T-helper 22 cell (primary cell): ENCODE results near the gene ACAD9.
"Not testable (repeated sequence)": the region's sequence is repeated elsewhere in the genome, so short reads cannot be mapped to it uniquely, and the experiment has no call there.

Experiments
- DNase-seq: peaks from one replicate; pipeline ENCODE4 v3.0.0-alpha.2; 2020; ENCODE audit warnings: low read depth

Gene ACAD9

DNA sequence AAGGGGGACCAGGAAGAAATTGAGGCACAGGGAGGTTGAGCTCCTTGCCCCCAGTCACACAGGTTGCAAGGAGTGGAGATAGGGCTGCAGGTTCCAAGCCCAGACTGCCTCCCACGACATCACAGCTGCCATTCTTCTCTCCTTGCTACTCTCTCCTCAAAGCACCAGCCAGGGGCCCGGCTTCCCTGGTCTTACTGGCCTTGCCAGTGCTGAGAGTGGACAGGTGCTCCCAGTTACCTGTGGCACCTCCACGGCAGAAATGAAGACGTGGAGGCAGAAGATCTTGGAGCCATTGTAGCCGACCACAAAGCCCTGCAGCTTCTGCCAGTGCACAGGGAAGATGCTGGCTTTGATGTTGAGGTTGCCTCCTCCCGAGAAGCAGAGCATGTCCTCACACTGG lies 17.9 kb upstream of the ACAD9 start:
- no peak for DNase-seq

DNA sequence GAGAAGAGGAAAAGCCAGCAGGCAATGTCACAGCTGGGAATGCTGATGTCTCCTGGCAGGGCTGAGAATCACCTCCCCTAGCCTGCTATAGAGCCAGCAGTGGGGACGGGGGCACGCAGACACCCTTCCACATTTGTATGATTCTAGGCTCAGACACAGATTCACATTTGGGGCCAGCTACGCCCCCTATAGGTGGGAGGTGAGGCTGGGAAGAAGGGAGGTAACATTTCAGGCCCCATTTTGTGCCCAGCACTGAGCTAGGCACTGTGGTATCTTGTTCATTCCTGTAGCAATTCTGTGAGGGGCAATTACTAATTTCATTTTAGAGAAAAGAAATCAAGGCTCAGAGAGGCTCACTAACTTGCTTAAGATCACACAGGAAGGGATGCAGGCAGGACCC lies 15.9 kb upstream of the ACAD9 start:
- no peak for DNase-seq

DNA sequence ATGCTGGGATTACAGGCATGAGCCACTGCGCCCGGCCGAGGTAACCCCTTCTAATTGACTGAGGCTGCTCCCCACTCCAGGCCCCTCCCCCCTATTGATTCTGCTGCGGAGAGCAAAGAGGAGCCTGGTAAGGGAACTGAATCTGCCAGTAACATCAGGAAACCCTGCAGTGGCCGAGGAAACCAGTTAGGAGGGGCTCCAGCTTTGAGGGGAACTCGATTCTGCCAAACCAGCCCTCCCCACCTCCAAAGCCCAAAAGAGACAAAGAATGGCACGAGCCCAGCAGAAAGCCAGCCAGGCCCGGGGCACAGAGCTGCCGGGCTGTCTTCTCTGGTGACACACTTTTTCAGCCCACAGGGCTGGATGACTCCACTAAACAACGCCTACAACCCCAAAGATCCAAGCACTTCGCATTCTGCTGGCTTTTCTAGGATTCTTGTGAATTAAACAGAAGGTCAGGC lies 15.0 kb upstream of the ACAD9 start:
- no peak for DNase-seq

DNA sequence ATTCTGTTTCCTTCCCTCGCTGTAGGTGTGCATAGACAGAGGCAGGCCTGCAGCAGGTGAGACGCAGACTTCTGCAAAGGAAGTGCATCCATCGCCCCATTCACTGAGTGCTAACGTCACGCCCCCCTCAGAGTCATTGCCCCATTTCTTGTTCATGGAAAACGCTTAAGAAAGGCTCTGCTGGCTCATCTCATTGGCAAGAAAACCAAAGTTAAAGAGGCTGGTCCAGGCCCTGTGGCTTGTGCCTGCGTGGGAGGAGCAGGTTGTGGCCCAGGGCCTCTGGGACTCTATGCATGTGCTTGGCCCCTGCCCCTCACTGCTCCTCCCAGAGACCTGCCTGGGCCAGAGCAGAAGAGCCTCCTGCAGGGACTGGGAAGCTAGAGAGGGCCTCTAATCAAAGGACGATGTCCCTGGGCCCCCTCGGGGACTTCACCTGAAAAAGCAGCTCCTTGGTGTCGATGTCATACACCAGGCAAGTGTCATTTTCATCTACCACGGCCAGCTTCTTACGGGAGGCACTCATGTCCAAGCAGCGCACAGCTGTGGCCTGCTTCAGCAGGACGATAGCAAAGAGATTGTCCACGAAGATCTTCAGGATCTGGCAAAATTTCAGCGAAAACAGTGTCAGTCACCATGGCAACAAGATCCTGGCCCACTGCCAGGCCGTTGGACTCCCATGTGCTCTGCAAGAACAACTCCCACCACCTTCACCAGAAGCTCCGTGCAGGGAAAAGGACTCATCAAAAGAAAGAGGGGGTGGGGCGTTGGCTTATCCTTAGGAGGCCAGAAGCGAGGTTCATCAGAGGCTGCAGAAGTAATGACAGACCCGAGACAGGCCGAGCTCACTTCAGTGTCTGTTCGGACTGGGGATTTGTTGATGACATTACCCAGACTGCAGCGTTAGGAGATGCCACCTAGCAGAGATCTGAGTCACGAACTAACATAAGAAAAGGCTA lies 14.3 kb upstream of the ACAD9 start:
- not testable (repeated sequence) for DNase-seq

DNA sequence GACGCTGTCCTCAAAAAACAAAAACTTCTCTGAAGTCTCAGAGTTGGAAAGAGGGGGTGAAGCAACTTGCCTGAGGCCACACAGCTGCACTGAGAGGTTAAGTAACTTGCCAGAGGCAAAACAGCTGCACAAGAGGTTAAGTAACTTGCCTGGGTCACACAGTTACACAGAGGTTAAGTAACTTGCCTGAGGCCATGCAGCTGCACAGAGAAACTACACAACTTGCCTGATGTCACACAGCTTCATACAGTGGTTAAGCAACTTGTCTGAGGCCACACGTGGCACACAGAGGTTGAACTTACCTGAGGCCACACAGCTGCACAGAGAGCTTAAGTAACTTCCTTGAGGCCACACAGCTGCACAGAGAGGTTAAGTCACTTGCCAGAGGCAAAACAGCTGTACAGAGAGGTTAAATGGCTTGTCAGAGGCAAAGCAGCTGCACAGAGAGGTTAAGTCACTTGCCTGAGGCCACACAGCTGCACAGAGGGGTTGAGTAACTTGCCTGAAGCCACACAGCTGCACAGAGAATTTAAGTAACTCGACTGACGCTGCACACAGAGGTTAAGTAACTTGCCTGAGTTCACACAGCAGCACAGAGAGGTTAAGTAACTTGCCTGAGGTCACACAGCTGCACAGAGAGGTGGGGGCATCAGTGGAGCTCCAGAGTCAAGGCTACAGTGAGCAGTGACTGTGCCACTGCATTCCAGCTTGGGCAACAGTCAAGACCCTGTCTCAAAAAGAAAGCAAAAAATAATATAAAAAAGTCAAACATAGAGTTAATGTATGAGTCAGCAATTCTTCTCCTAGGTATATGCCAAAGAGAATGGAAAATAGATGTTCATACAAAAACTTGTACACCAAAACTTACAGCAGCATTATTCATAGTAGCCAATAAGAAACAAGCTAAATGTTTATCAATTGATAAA lies 12.0 kb upstream of the ACAD9 start:
- DNase-seq, result no peak

DNA sequence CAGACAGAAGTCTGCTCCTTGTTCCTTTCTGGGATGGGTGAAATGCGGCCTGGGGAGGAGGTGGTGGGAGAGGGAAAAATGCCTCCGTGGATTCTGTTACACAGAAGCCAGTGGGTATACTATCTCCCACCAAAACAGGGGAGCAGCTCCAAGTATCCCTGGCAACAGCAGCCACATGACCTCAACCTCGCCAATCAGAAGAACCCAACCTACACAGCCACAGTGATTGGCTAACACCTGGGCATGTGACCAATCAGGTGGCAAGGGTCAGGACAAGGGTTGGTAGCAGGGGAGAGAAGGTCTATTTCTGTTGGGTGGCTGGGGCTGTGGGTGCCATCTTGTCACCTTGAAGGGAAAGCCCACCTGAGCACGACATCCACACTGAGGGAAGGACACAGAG lies 9.1 kb upstream of the ACAD9 start:
- DNase-seq, result no peak

DNA sequence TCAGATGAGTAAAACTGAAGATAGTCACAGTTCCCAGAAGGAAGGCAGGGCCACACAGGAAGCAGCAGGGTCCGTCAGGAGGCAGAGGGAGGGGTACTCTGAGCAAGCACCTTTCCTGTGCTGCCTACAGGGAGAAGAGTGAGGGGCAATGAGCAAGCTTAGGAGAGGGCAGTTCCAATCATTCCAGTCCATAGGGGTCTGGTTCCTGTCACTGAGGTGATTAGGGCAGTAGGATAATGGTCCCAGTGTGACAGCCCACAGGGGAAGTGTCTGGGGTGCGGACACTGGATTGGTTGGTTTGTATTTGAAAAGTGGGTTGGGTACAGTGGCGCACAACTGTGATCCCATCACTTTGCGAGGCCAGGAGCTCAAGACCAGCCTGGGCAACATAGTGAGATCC lies 7.1 kb upstream of the ACAD9 start:
- no peak for DNase-seq

DNA sequence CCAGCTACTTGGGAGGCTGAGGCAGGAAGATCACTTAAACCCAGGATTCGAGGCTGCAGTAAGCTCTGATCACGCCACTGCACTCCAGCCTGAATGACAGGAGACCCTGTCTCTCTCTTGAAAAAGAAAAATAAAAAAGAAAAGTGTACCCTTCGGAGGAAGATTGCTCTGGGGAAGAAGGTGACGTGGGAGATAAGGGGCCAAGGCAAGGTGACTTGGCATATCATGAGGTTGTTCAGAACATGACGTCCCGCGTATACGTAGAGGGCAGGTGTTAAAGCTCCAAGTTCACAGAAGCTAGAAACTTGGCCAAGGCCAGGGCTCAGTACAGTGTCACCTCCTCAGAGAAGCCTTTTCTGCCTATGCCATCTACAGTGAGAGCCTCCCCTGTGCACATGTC lies 6.7 kb upstream of the ACAD9 start:
- no peak for DNase-seq

DNA sequence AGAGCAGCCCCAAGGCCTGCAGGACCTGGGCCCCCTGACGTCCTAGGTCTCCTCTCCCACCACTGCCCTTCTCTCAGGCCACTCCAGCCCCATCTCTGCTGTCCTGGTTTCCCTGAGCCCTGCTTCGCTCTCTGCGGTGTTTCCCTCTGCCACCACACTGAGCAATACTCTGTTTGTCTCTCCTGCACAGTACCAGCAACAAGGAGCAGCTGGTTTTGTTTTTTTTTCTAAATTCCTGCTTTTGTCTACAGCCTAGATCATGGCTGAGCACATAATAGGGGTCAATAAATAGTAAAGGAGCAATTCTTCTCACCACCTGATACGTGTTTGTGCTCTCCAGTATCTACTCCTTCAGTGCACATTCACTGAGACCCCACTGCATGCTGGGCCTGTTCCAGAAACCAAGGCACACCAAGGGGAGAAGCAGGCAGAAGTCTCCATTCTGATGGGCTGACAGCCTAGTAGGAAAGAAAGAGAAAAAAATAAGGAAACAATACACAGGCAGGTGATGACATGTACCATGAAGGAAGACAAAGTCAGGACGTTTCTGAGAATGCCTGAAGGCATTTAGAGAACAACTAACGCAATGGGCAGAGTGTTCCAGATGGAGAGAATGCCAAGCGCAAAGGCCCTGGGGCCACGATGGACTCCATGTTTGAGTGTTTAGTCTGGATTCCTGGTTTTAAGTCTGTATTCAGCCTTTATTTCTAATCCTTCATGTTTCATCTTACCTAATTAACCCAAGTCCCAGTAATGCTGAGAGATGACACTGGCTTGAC lies 6.0 kb upstream of the ACAD9 start:
- no peak for DNase-seq

DNA sequence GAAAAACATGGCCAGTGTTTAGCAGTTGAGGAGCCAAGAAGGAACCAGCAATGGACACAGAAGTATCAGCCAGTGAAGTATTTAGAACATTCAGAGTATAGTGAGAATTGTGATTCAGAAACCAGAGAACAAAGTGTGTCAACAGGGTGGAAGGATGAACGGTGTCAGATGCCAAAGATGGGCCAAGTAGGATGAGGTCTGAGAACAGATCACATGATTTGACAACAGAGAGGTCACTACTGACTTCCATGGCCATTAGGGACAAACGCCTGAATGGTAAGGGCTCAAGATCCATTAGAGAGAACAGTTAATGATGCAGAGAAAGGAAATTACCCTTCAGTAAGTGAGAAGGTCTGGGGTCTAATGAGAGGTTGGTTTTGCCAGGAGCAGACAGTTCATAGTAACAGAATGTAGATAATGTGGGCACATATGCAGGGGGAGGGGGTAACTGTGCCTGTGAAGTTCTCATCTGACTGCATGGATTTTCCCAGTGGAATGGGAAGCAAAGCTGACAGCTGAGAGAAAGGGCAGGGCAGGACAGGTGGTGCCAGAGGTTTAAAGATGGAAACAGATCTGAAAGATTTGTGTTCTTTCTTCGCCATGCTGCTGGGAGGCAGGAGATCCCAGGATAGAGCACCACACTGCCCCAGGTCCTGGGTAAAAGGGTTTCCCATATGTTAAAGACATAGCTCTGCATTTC lies 4.8 kb upstream of the ACAD9 start:
- no peak for DNase-seq

DNA sequence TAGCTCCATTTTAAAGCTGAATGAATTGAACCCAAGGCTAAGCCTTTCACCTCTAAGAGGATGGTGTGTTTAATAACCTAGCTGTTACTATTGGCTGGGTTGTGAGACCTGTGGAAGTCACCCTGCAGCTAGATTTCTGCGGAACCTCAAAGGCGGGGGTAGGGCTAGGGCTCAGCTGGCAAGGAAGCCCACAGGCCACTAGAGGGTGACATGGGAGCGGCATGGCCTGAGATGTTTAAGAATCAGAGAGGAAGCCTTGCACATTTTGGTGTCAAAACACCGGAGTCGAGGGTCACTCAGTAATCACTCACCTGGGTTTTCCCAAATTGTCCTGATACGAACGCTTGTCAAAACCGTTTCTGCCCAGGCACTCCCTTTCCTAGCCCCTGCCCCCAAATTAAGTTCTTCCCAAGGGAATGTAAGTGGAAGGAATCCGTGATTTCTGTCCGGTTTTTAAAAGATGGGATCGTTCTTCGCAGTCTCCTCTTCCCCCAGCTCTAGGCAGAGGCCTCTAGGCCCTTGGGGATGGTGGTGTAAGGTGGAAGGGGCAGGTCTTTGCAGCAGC lies 3.8 kb upstream of the ACAD9 start:
- DNase-seq, result no peak

DNA sequence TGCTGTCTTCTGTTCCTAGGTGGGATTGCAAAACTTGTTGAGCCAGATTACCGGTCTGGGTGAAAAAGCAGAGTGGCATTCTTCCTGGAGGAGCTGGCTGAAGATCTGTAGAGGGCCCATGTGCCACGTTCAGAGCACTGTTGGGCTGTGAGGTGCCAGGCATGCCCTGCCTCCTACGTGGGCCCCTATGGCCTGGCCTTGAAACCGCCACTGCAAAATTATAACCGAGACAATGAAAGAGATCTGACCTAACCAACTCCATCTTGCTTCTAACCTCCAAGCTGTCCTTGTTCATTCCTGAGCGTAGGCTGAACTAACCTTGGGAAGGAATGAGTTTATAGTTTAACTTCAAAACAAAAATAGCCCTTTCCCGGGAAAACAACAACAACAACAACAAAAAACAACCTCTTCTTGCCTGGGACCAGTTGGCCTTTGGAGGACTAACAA lies 1.4 kb upstream of the ACAD9 start:
- DNase-seq, result no peak

DNA sequence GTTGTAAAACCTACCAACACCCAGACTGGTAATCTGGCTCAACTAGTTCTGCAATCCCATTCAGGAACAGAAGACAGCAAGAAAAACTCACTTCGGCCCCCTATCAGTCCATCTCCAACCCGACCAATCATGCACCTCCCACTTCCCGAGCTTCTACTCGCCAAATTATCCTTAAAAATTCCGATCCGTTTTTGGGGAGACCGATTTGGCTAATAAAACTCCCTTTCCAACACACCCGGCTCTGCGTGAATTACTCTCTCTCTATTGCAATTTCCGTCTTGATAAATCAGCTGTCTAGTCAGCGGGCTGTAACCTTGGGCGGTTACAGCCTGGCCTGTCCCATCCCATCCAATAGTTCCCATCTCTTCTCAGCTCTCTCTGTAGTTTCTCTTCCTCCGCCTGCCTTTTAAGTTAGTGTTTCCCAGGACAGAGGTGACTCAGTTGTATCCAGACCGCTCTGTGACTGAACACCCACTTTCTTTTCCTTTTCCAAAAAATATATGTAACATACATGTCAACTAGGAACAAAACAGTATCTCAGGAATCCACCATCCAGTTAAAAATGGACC lies 780 bp upstream of the ACAD9 start:
- no peak for DNase-seq

DNA sequence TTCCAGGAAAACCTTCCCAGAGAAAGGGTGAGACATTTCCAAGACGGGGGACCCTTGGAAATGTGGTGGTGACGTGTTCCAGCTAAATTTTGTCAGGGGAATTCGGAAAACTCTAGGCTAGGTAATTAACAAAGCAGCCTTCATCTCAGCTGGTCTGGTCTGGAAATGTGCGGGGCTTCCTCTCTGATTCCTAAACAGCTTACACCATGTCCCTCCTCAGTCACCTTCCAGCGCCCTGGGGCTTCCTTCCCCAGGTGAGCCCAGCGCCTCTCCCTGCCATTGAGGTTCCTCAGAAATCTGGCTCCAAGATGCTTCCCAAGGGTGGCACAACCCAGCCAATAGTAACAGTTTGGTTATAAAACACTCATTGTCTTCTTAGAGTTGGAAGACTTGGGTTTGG lies 571 bp downstream of the ACAD9 start:
- DNase-seq, result no peak

DNA sequence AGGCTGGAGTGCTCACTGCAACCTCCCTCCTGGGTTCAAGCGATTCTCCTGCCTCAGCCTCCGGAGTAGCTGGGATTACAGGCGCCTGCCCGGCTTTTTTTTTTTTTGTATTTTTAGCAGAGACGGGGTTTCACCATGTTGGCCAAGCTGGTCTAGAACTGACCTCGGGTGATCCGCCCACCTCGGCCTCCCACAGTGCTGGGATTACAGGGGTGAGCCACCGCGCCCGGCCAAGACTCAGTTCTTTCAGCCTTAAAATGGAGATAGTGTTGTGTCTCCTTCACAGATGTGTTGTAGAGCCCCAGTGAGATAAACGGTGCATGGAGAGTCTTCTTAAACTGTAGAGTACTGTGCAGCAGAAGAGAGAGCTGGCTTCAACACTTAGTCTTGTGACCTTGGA lies 1.0 kb downstream of the ACAD9 start:
- DNase-seq, result not testable (repeated sequence)

DNA sequence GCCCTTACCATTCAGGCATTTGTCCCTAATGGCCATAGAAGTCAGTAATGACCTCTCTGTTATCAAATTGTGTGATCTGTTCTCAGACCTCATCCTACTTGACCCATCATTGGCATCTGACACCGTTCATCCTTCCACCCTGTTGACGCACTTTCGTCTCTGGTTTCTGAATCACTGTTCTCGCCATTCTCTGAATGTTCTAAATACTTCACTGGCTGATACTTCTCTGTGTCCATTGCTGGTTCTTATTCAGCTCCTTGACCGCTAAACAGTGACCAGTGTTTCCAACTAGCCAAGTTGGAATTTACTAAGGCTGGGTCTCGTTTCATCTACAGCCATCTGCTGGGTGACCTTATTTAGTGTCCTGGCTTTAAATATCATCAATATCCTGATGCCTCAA lies 2.2 kb downstream of the ACAD9 start:
- no peak for DNase-seq

DNA sequence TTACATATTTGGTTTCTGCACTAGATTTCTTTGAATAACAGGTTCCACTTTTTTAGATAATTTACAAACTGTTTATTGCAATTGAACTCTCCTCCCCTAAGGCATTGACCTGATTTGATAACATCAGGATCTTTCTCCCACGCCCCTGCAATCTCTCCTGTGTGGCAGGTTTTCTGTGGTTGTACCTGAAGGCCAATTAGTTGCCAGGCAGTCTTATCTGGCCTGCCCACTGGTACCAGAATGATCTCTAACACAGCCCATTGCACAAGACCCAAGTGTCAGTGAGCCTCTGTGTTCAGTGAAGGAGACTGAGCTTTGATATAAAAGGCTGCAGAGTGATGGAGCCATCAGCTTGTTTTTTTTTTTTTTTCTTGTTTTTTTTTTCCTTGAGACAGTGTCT lies 3.3 kb downstream of the ACAD9 start:
- no peak for DNase-seq

DNA sequence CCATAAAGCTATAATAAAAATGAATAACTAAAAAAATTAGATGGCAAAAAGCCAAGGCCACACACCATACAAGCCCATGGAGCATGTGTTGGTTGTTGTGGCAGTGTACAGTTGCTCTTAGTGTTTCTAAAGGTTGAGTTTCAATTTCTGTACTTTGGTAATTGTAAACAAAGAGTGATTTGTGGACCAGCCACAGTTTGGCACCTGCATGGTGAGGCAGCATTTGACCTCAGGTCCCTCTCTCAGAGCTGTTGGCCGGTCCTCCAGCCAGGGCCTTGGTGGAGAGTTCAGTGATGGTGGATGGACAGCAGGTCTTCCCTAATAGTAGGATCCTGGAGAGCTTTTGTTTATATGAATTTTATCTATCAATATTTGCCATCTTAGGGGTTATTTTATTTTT lies 5.6 kb downstream of the ACAD9 start:
- no peak for DNase-seq

DNA sequence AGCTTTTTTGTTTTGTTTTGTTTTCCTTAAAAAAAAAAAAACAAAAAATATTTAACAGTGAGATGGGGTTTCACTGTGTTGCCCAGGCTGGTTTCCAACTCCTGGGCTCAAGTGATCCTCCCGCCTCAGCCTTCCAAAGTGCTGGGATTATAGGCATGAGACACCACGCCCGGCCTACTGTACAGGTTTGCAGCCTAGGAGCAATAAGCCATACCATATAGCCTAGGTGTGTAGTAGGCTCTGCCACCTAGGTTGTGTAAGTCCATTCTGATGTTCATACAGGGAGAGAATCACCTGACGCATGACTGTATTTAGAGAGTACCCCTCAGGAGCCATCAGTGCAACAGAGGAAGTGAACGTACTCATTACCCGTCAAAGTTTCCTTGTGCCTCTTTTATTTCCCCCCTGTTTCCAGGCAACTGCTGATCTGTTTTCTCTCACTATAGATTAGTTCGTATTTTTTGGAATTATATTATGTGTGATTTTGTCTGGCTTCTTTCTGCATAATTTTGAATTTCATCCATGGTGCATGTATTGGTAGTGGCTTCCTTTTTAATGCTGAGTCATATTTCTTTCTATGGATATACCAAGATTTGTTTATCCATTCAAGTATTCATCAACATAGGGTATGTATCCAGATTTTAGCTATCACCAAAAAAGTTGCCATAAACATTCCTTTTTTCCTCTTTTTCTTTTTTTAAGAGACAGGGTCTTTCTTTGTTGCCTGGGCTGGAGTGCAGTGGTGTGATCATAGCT lies 9.9 kb downstream of the ACAD9 start:
- DNase-seq, result no peak
